GM18507 (cell line): ENCODE results near the gene NEK5.
"Not testable (repeated sequence)": the region's sequence is repeated elsewhere in the genome, so short reads cannot be mapped to it uniquely, and the experiment has no call there.

Experiments used
- DNase-seq: peaks from one replicate; pipeline ENCODE4 v3.0.0; 2011; ENCODE audit warnings: low read depth; ENCODE audit not compliant: insufficient read length; ENCODE audit errors: extremely low spot score
- FAIRE-seq: peaks from 2 replicates; lab custom pipeline; 2011; peaks lifted over from hg19 to GRCh38; lab: Jason Lieb, UNC

The NEK5 gene

GRCh38 chr13:52147225-52147624 is 18.4 kb upstream of the NEK5 start:
- no peak for FAIRE-seq
- no peak for DNase-seq

DNA sequence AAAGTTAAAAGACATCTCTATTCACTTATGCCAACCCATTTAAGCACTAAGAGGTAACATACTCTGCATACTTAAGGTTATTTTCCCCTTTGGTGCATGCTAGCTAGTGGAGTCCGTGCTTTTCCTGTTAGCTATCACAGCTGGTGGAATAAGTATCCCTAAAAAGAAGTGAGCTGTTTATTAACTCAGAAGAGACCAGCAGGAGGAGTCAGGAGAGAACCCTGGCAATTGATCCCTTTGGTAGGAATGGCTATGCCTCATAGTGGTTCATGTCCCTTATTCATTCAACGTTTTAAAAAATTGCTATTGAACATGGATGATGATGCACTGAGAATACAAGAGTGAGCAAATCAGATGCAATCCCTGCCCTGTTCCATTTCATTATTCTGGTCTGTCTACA is 12.4 kb upstream of the NEK5 start:
- FAIRE-seq, result no peak
- no peak for DNase-seq

DNA sequence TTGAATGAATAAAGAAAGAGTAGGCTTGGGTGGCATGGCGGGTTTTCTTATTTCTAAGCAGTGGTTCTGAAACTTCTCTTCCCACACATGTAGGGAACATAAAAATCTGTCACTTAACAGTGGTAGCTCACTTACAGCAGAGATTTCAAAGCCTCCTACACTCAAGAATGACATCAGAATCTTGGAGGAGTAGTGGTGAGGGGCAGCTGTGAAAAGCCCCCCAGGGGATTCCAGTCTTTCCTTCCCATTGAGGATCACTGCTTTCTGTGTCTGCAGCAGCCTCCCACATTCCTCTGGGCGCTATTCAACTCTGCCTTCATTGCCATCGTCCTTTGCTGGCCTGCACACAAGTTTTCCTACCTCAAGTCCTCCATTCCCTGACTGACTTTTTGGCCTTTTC is 8.6 kb upstream of the NEK5 start:
- FAIRE-seq (no peak), DNase-seq (no peak)

DNA sequence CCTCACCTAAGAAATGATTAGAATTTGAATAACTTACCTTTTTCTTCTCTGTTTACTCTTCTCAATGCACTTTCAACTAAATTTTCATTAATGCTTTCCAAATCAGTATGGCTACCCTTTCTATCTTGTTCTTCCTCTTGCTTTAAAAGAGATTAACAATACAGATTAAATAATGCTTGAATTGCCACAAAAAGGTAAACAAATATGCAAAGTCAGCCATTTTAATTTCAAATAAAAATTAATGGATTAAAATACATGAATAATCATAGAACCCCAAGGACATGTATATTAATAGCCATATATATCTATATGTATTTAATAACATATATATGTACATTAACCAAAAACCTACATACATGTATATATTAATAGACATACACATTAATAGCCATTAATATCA is 7.9 kb upstream of the NEK5 start:
- FAIRE-seq (no peak), DNase-seq (no peak)

- FAIRE-seq (no peak), DNase-seq (no peak)
These were observed 1.8 kb upstream of the NEK5 start for GRCh38 chr13:52130641-52131040.

DNA sequence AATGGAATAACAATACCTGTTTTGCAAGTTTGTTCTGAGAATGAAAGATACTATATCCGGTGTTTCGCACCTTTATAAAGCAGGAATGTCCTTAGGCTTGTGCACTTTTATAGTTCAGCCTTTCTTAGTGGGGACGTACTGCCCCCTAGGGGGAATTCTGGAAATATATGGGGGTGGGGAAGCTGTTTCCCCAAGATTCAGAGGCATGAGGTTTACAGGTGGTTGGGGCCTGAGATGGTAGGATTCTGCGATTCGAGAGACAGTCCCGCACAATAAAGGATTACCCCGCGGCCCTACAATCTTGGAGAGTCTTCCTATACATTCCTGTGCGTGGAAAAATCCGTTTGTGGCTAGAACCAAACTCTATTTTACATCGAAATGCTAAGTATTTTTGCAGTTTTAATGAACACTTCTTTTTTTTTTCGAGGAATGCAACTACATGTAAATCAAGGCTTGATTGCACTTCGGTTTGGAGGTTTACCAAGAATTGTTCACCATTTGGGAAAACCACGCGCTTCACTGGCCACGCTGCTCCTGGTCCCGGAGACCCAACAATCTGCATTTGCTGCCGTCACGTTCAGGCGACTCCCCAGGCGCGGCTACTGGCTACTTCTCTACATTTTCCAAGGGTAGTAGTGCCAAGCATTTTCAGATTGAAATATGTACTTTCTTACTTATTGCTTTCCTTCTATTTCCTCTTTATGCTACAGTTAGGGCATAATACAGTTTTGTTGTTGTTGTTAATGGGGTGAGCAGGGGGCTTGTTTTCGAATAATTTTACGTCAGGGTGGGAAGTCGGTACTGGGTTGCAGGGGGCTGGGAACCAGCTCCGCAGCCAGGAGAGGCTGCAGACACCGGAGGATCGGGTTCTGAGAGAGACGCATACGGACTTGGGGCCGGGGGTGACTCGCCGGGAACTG is 830 bp downstream of the NEK5 start:
- peak; percentile 69 for FAIRE-seq
- DNase-seq, result peak; percentile 33

DNA sequence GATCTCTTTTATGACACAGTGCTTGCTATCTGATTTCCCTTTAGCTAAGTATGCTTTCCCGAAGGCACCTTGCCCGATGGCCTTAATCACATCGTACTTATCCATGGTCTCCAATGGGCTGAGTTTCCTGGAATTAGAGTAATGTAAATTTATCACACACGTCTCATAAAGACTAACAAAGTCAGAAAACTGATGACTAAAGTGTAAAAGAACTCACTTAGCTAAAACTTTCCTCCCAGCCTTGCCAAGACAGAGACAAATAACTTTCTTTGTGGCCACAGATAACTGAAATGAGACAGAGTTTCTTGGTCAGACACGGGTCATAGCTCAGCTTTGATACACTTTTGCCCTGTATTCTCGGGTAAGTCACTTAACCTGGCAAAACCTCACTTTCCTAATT is 1.5 kb downstream of the NEK5 start:
- FAIRE-seq (no peak), DNase-seq (no peak)

DNA sequence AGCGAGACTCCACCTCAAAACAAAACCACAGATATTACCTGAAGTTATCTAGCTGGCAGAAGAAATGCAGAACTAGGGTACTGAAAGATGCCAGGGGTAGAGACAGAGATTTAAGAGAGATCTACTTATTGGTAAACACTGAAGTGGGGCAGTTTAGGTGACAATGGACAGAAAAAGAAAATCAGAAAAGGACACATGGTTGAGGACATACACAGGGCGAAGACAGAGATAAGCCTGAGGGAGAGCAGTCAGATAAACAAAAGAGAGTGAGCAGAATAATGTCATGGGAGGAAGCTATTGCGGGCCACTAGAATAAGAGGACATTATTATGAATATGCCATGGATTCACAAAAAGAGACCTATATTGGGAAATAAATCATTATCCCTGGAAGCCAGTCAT is 3.3 kb downstream of the NEK5 start:
- FAIRE-seq (no peak), DNase-seq (no peak)

DNA sequence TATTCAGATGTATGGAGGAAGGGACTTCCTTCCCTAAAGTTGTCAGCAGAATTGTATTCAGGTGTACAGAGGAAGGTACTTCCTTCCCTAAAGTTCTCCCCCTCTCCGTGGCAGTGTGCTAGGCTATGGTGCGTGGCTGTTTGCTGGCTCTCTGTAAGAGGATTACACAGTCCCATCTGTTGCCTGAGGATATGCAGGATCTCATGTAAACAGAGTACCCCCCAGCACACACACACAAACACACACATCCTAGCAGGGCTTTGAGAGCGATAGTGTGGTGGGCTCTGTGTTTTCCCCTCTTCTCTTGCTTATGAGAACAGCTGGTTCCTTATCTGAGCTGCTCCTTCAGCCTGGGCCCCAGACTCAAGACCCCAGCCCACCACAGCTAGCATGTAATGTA is 10.3 kb downstream of the NEK5 start:
- FAIRE-seq, result no peak
- no peak for DNase-seq

DNA sequence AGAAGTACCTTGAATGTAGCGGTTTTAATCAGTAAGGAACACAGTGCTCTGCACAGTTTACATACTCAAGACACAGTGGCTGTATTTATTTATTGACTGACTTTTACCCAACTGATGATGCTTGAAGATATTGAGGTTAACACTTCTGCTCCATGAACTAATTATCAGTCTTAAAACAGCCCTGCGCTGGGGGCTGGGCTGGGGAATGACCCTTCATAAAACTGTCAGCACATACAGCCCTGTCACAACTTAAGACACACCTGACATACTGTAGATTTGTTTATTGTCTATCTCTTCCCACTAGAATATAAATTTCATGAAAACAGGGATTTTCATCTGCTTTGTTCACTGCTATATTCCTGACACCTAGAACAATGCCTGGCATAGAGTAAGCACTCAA is 10.8 kb downstream of the NEK5 start:
- DNase-seq (no peak), FAIRE-seq (no peak)

GRCh38 chr13:52112591-52112990 is 16.3 kb downstream of the NEK5 start:
- FAIRE-seq (no peak), DNase-seq (no peak)

DNA sequence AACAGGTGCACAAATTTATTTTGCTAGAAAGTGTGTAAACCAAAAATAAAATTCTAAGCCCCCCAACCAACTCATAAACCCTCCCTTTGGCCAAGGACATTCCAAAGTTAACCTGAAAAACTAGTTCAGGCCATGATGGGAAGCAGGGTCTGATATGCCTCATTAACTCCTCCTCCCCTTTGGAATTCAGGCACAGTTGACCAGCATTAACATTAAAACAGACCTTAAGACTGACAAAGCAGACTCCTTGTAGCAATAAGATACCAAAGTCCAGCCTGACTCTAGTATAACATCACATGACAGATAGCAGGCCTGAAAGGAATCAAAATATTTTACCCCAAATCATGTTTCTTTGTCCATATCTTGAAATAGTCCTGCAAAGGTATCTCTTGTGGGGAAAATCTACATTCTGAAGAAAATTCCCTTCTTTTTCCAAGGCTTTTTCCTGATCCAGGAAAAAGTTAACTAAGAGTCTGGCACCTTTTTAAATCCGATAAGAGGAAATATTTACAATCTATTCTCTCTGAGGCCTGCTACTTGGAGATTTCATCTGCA is 19.7 kb downstream of the NEK5 start:
- DNase-seq, result no peak
- no peak for FAIRE-seq

GRCh38 chr13:52105841-52106240 is 23.0 kb downstream of the NEK5 start:
- FAIRE-seq, result no peak

DNA sequence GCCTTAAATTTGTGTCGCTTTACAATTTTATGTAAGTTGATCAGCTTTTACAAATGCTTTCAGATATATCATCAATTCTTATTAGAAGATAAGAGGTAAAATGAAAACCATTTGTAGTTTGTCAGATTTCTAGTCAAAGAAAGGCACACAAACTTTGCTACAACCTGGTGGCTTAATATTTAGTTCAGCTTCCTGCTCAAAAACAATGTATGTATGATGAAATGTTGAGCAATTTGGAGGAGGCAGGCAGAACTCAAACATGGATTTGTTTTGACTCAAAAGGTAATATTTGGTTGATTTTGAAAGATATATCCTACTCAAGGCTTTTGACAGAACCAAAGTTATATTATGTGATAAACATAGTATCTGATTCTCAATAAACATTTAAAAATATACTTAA is 24.2 kb downstream of the NEK5 start:
- no peak for DNase-seq

More at GRCh38 chr13:52105841-52106240, 23.0 kb downstream of the NEK5 start:
- no peak for DNase-seq

GRCh38 chr13:52103386-52103785 is 25.5 kb downstream of the NEK5 start:
- DNase-seq, result no peak
- no peak for FAIRE-seq

More for the DNA sequence above, 24.2 kb downstream of the NEK5 start:
- no peak for FAIRE-seq

GRCh38 chr13:52102423-52102822 is 26.4 kb downstream of the NEK5 start:
- DNase-seq, FAIRE-seq: not testable (repeated sequence)

- no peak for DNase-seq
- FAIRE-seq, result no peak
These were observed 31.7 kb downstream of the NEK5 start for GRCh38 chr13:52097197-52097596.

GRCh38 chr13:52096748-52097147 is 32.1 kb downstream of the NEK5 start:
- no peak for FAIRE-seq

GRCh38 chr13:52096062-52096461 is 32.8 kb downstream of the NEK5 start:
- DNase-seq, result no peak
- FAIRE-seq, result no peak

More at GRCh38 chr13:52096748-52097147, 32.1 kb downstream of the NEK5 start:
- no peak for DNase-seq

DNA sequence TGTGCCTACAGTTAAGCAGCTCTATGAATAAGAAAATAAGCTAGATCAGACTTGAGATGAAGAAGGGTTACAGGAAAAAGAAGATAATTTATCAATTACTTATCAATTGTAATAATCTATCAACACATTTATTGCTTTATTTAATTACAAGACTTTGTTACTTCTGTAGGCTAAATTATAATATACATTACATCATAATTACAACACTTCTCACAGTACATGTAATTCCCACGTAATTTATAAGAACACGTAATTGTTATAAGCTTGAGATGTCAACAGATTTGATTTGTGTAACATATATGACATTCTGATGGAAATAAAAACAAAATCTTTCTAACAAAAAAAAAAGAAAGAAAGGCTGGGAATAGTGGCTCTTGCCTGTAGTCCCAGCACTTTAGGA is 36.8 kb downstream of the NEK5 start:
- FAIRE-seq (no peak), DNase-seq (no peak)

DNA sequence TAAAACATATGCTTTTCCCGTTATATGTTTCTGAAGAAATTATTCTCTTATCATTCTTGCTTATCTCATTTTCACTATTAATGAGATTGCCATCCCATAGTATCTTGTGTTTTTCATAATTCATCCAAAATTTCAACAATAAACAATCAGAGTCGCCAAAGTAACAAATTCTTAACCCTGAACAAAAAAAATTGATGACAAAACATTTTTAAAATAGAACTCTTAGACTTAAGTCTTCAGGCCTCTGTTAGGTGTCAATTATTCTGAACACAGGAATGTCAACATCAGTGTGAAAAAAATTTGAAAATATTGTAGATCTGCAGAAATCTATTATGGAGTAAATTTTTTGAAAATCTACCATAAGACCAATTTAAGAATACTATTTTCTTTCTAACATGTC is 37.4 kb downstream of the NEK5 start:
- no peak for FAIRE-seq
- no peak for DNase-seq
